Transverse colon (tissue), 4 donors: Measurements from ENCODE around the gene GPD1L. TPM values are rescaled to one million over a fixed set of nuclear protein-coding genes. Genes with fewer than 3 reads are reported as not detected.
A peak's percentile ranks its signal among the peaks of the same experiment; 100 is the strongest.

Source experiments
- DNase-seq: peaks from one replicate; pipeline ENCODE4 v3.0.0-alpha.2; 2019
- H3K27ac ChIP-seq, 4 donors: fragments of 200-600 bp; sonication (generic); 2 replicates each; pipeline ENCODE4 v1.5.1; 2016 to 2018; ENCODE audit warnings: inconsistent platforms in 4 of 4
- H3K27me3 ChIP-seq: fragments of 200-600 bp; sonication (generic); 2 replicates; pipeline ENCODE4 v1.5.1; 2017; ENCODE audit warnings: inconsistent platforms
- H3K36me3 ChIP-seq, 4 donors: fragments of 200-600 bp; sonication (generic); 2 replicates each; pipeline ENCODE4 v1.5.1; 2017 to 2019; ENCODE audit warnings: inconsistent platforms in 4 of 4
- H3K4me1 ChIP-seq, 4 donors: fragments of 200-600 bp; sonication (generic); 2 replicates each; pipeline ENCODE4 v1.5.1; 2017 to 2020; ENCODE audit warnings: inconsistent platforms in 4 of 4
- H3K4me3 ChIP-seq, 4 donors: fragments of 200-600 bp; sonication (generic); 1 replicate in 1 of 4; 2 replicates in 3 of 4; pipeline versions ENCODE4 v1.5.1 to v1.6.1; 2017 to 2019; ENCODE audit warnings: inconsistent platforms in 4 of 4
- H3K9me3 ChIP-seq, 2 donors: fragments of 200-600 bp; sonication (generic); 2 replicates each; pipeline ENCODE4 v1.5.1; 2017 to 2019; ENCODE audit warnings: inconsistent platforms in 2 of 2
- EP300 ChIP-seq: sonication (generic); formaldehyde crosslinking; IDR thresholded peaks from one replicate; pipeline ENCODE4 v1.6.1; 2017; ENCODE audit warnings: antibody characterized with exemption, low read depth
- POLR2A ChIP-seq: fragments of 450-650 bp; IDR thresholded peaks from one replicate; pipeline ENCODE4 v1.6.1; 2016; ENCODE audit warnings: antibody characterized with exemption, mild to moderate bottlenecking, moderate library complexity
- POLR2AphosphoS5 ChIP-seq, 3 donors: sonication (generic); formaldehyde crosslinking; IDR thresholded peaks; one replicate each; pipeline ENCODE4 v1.6.1; 2016; ENCODE audit warnings: antibody characterized with exemption in 3 of 3
- WGBS, 2 donors: methylation state at CpG; one replicate each; pipeline ENCODE4 v1.1.5; 2018; ENCODE audit warnings: low coverage in 1 of 2; 5-methylcytosine and 5-hydroxymethylcytosine counted together
- in situ Hi-C, 4 donors: fragments of 200-750 bp; cut with MboI; loops; one replicate each; pipeline versions ENCODE4 v1.15.0 to v1.15.1; 2017; ENCODE audit warnings: low sequenced_read_pairs in 3 of 4, low pct_ligation_motif_present in 1 of 4, low pct_unique_long_range_greater_than_20kb in 1 of 4
- intact Hi-C: fragments of 100-400 bp; cut with DNase I; formaldehyde crosslinking; loops from one replicate; pipeline ENCODE4 v1.15.1; 2023; ENCODE audit warnings: low total_unique reads
- total RNA-seq, 4 donors: library from RNA; depleted of rRNA; stranded (reverse); fragments of >200 nt; gene quantifications; one replicate each; pipeline ENCODE4 v1.1.0, GENCODE V29; 2016
- TF ChIP-seq, protein P1 (sequence below), 5 experiments: fragments of 200-600 bp in 3 of 5; fragments of 450-650 bp in 2 of 5; sonication (generic) in 3 of 5; IDR thresholded peaks; 1 replicate in 2 of 5; 2 replicates in 3 of 5; pipeline ENCODE4 v1.5.1; 2016 to 2017; ENCODE audit warnings: antibody characterized with exemption in 5 of 5, inconsistent platforms in 3 of 5, mild to moderate bottlenecking in 2 of 5, moderate library complexity in 1 of 5

Gene GPD1L
- total RNA-seq, 4 donors from 2014 or later = 35.6 to 107 (median 66.5) TPM

DNA sequence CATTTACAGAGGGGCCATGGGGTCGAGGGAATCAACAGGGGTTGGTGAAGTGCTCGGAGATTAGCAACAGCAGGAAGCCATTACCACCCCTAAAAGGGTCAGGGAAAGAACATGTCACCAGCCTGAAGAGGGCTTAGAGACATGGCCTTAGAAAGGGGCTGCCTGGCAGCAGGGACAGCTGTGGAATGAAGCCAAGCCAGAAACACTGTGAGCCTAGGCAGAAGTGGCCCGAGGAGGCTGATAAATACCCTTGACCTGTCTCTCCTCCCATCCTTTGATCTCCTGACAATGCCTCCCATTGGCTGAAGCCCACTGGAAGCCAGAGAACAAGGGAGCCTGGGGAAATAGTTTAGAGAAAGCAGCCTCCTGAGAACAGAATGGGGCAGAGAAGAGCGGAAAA, 31.4 kb downstream of the GPD1L start:
- H3K27ac ChIP-seq = no peak overlapping the region
- DNase-seq = no peak
- H3K4me3 ChIP-seq = no peak overlapping the region
- 83 to 100% methylated on average over 1 to 4 of the region's 4 CpGs for WGBS, 2 donors
- TF ChIP-seq EP300 = no peak
- TF ChIP-seq, protein P1, sequence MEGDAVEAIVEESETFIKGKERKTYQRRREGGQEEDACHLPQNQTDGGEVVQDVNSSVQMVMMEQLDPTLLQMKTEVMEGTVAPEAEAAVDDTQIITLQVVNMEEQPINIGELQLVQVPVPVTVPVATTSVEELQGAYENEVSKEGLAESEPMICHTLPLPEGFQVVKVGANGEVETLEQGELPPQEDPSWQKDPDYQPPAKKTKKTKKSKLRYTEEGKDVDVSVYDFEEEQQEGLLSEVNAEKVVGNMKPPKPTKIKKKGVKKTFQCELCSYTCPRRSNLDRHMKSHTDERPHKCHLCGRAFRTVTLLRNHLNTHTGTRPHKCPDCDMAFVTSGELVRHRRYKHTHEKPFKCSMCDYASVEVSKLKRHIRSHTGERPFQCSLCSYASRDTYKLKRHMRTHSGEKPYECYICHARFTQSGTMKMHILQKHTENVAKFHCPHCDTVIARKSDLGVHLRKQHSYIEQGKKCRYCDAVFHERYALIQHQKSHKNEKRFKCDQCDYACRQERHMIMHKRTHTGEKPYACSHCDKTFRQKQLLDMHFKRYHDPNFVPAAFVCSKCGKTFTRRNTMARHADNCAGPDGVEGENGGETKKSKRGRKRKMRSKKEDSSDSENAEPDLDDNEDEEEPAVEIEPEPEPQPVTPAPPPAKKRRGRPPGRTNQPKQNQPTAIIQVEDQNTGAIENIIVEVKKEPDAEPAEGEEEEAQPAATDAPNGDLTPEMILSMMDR (IDR thresholded peaks at IDR 0.05) = no peak
- TF ChIP-seq POLR2A = no peak
- no peak for TF ChIP-seq POLR2AphosphoS5 (IDR thresholded peaks at IDR 0.05)
- H3K36me3 ChIP-seq = peaks cover 0 to 14% (median 3%) of the 10 kb centered on the region in 4 donors
- intact Hi-C loops = no loop called here
- no peaks in the 10 kb centered on the region for H3K27me3 ChIP-seq
- in situ Hi-C loops = loop anchor here in 1 of 4 donors (25.0 kb wide), 1 partner anchor 101 kb away; no protein-coding TSS in a partner anchor
- no peaks in the 10 kb centered on the region for H3K9me3 ChIP-seq
- no peaks in the 10 kb centered on the region for H3K4me1 ChIP-seq

DNA sequence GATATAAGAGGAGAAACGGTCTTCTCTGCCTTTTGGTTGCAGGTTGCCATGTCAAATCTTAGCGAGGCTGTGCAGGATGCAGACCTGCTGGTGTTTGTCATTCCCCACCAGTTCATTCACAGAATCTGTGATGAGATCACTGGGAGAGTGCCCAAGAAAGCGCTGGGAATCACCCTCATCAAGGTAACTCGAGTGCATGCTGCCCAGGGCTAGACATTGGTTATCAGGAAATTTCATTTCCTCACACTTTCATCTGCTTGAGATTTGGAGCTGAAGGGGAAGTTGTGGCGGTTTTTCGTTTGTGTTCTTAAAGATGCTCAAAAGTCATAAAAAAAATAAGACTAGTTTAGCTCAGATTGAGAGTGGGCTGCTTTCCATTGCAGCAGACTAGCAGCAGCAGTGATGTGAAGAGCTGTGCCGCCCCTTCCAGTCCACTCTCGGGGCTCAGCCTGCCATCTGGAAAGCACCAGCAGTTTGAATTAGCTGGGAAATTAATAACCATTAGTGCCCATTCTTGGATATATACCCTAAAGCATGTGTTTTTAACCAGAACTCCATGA, 32.2 kb downstream of the GPD1L start:
- peaks cover 0 to 14% (median 3%) of the 10 kb centered on the region in 4 donors for H3K36me3 ChIP-seq
- no peak for TF ChIP-seq EP300
- no peak for TF ChIP-seq POLR2A
- TF ChIP-seq, protein P1 (IDR thresholded peaks at IDR 0.05) = no peak
- no peak for TF ChIP-seq POLR2AphosphoS5 (IDR thresholded peaks at IDR 0.05)
- WGBS, 2 donors = 67% methylated on average over 8 of the region's 8 CpGs; no CpG with 5 or more reads in 1 of the 2 donors
- H3K4me1 ChIP-seq = no peaks in the 10 kb centered on the region
- intact Hi-C loops = no loop called here
- H3K27ac ChIP-seq = no peak overlapping the region
- no peak overlapping the region for H3K4me3 ChIP-seq
- H3K27me3 ChIP-seq = no peaks in the 10 kb centered on the region
- in situ Hi-C loops = loop anchor here in 1 of 4 donors (25.0 kb wide), 1 partner anchor 101 kb away; no protein-coding TSS in a partner anchor
- no peak for DNase-seq
- H3K9me3 ChIP-seq = no peaks in the 10 kb centered on the region

GRCh38 chr3:32140943-32141342, 34.5 kb downstream of the GPD1L start:
- no peak overlapping the region for H3K27ac ChIP-seq
- no peak for DNase-seq
- intact Hi-C loops = loop anchor here (5.0 kb wide), 1 partner anchor 119 kb away; no protein-coding TSS in a partner anchor
- H3K4me1 ChIP-seq = peaks cover 0 to 5% (median 0%) of the 10 kb centered on the region in 4 donors
- no peak overlapping the region for H3K4me3 ChIP-seq
- in situ Hi-C loops = loop anchor here (5.0 to 25.0 kb wide), 3 partner anchors 104 to 124 kb away; no protein-coding TSS in a partner anchor
- peaks cover 0 to 14% (median 3%) of the 10 kb centered on the region in 4 donors for H3K36me3 ChIP-seq
- no peak for TF ChIP-seq POLR2AphosphoS5 (IDR thresholded peaks at IDR 0.05)
- TF ChIP-seq, protein P1 (IDR thresholded peaks at IDR 0.05) = no peak
- TF ChIP-seq POLR2A = no peak
- TF ChIP-seq EP300 = no peak
- no peaks in the 10 kb centered on the region for H3K9me3 ChIP-seq
- WGBS, 2 donors = 86 to 88% methylated on average over 5 of the region's 5 CpGs
- no peaks in the 10 kb centered on the region for H3K27me3 ChIP-seq

- no peaks in the 10 kb centered on the region for H3K9me3 ChIP-seq
- H3K4me3 ChIP-seq = no peak overlapping the region
- TF ChIP-seq EP300 (no peak), POLR2AphosphoS5 (IDR thresholded peaks at IDR 0.05) (peak in 1 of 3 donors; percentile 10)
- TF ChIP-seq, protein P1 (IDR thresholded peaks at IDR 0.05) = peak; percentile 69 to 88 (median 79)
- peaks cover 0 to 35% (median 9%) of the 10 kb centered on the region in 4 donors for H3K36me3 ChIP-seq
- H3K27ac ChIP-seq = no peak overlapping the region
- peak; percentile 42 for DNase-seq
- 61 to 98% methylated on average over 4 to 11 of the region's 11 CpGs for WGBS, 2 donors
- intact Hi-C loops = loop anchor here (5.0 kb wide), 1 partner anchor 122 kb away; no protein-coding TSS in a partner anchor
- peaks cover 0 to 9% (median 0%) of the 10 kb centered on the region in 4 donors for H3K4me1 ChIP-seq
- in situ Hi-C loops = loop anchor here (5.0 to 25.0 kb wide), 3 partner anchors 107 to 127 kb away; no protein-coding TSS in a partner anchor
- H3K27me3 ChIP-seq = no peaks in the 10 kb centered on the region
Measured at GRCh38 chr3:32143849-32144757, 37.7 kb downstream of the GPD1L start.
